ENCODE measurements around the gene SNTB2. TPM values are rescaled to one million over a fixed set of nuclear protein-coding genes. Genes with fewer than 3 reads are reported as not detected.

SNTB2 gene
- total and polyA plus RNA-seq, 7 experiments from 2014 or later = 3.0 to 16.4 (median 11.2) TPM

- ATAC-seq (no peak), DNase-seq (no peak)
- no peaks in the 10 kb centered on the region for H3K36me3 ChIP-seq (ENCODE audit: control insufficient read depth in 2 of 3, insufficient read depth in 3 of 3, low read length in 3 of 3)
- H3K9me3 Mint-ChIP-seq = peaks cover 0 to 2% (median 0%) of the 10 kb centered on the region in 11 donors
- CTCF ChIA-PET = interaction anchor here (0.7 to 1.7 kb wide), 2 partner anchors 12 to 44 kb away, joined by 3 to 5 read pairs; no protein-coding TSS in a partner anchor
- H3K9me3 ChIP-seq (ENCODE audit: control insufficient read depth in 2 of 3, low read length in 3 of 3) = no peaks in the 10 kb centered on the region
- peaks cover 0 to 15% of the 10 kb centered on the region in 2 donors for H3K4me1 ChIP-seq (ENCODE audit: control insufficient read depth in 2 of 2, insufficient read depth in 2 of 2, low read length in 2 of 2)
- POLR2A ChIA-PET = interaction anchor here (0.7 kb wide), 1 partner anchor 231 kb away, joined by 5 read pairs; no protein-coding TSS in a partner anchor
- intact Hi-C loops (cut with micrococcal nuclease) = no loop called here
- H3K27me3 Mint-ChIP-seq = no peaks in the 10 kb centered on the region
- no peak overlapping the region for H3K27ac ChIP-seq (ENCODE audit: low read depth, low read length)
- H3K36me3 Mint-ChIP-seq = peaks cover 0 to 7% (median 4%) of the 10 kb centered on the region in 5 donors
- H3K4me3 ChIP-seq (ENCODE audit: low read length) = no peak overlapping the region
- H3K4me3 Mint-ChIP-seq = no peak overlapping the region
- no peaks in the 10 kb centered on the region for H3K27me3 ChIP-seq (ENCODE audit: control insufficient read depth in 2 of 2, insufficient read depth in 2 of 2, low read length in 2 of 2)
- H3K27ac Mint-ChIP-seq = no peak overlapping the region
- peaks cover 17 to 35% (median 21%) of the 10 kb centered on the region in 7 donors for H3K4me1 Mint-ChIP-seq
Measured at GRCh38 chr16:69194488-69194887, 7.5 kb downstream of the SNTB2 start.

GRCh38 chr16:69195369-69196029 lies 8.5 kb downstream of the SNTB2 start:
- Mint-ChIP-seq H3K4me3 (no peak overlapping the region), H3K36me3 (peaks cover 0 to 8% (median 4%) of the 10 kb centered on the region in 5 donors), H3K27me3 (no peaks in the 10 kb centered on the region), H3K4me1 (peaks cover 8 to 30% (median 17%) of the 10 kb centered on the region in 7 donors), H3K9me3 (peaks cover 0 to 2% (median 0%) of the 10 kb centered on the region in 11 donors), H3K27ac (no peak overlapping the region)
- no peak overlapping the region for H3K27ac ChIP-seq (ENCODE audit: low read depth, low read length)
- ChIA-PET POLR2A (interaction anchor here (0.7 kb wide), 1 partner anchor 230 kb away, joined by 5 read pairs; no protein-coding TSS in a partner anchor), CTCF (interaction anchor here (0.5 to 1.7 kb wide), 2 partner anchors 45 to 48 kb away, joined by 3 to 5 read pairs; no protein-coding TSS in a partner anchor)
- H3K27me3 ChIP-seq (ENCODE audit: control insufficient read depth in 2 of 2, insufficient read depth in 2 of 2, low read length in 2 of 2) = no peaks in the 10 kb centered on the region
- DNase-seq = no peak
- no peaks in the 10 kb centered on the region for H3K36me3 ChIP-seq (ENCODE audit: control insufficient read depth in 2 of 3, insufficient read depth in 3 of 3, low read length in 3 of 3)
- H3K9me3 ChIP-seq (ENCODE audit: control insufficient read depth in 2 of 3, low read length in 3 of 3) = no peaks in the 10 kb centered on the region
- peaks cover 0 to 7% of the 10 kb centered on the region in 2 donors for H3K4me1 ChIP-seq (ENCODE audit: control insufficient read depth in 2 of 2, insufficient read depth in 2 of 2, low read length in 2 of 2)
- intact Hi-C loops (cut with micrococcal nuclease) = no loop called here
- no peak overlapping the region for H3K4me3 ChIP-seq (ENCODE audit: low read length)
- ATAC-seq = no peak

- Histone ChIP-seq H3K27me3 (ENCODE audit: control insufficient read depth in 2 of 2, insufficient read depth in 2 of 2, low read length in 2 of 2) (no peaks in the 10 kb centered on the region), H3K4me3 (ENCODE audit: low read length) (no peak overlapping the region), H3K27ac (ENCODE audit: low read depth, low read length) (no peak overlapping the region), H3K4me1 (ENCODE audit: control insufficient read depth in 2 of 2, insufficient read depth in 2 of 2, low read length in 2 of 2) (no peaks in the 10 kb centered on the region), H3K9me3 (ENCODE audit: control insufficient read depth in 2 of 3, low read length in 3 of 3) (no peaks in the 10 kb centered on the region), H3K36me3 (ENCODE audit: control insufficient read depth in 2 of 3, insufficient read depth in 3 of 3, low read length in 3 of 3) (no peaks in the 10 kb centered on the region)
- Mint-ChIP-seq H3K27ac (no peak overlapping the region), H3K4me1 (peaks cover 3 to 21% (median 6%) of the 10 kb centered on the region in 7 donors), H3K36me3 (peaks cover 0 to 1% (median 0%) of the 10 kb centered on the region in 5 donors), H3K4me3 (no peak overlapping the region), H3K9me3 (peaks cover 0 to 2% (median 0%) of the 10 kb centered on the region in 11 donors), H3K27me3 (no peaks in the 10 kb centered on the region)
- intact Hi-C loops (cut with micrococcal nuclease) = no loop called here
- no peak for DNase-seq
- ATAC-seq = no peak
- CTCF ChIA-PET = no interaction called here
- POLR2A ChIA-PET = no interaction called here
Measured at GRCh38 chr16:69197573-69197972, 10.6 kb downstream of the SNTB2 start.

GRCh38 chr16:69199382-69199781 lies 12.4 kb downstream of the SNTB2 start:
- intact Hi-C loops (cut with micrococcal nuclease) = no loop called here
- Histone ChIP-seq H3K27ac (ENCODE audit: low read depth, low read length) (no peak overlapping the region), H3K27me3 (ENCODE audit: control insufficient read depth in 2 of 2, insufficient read depth in 2 of 2, low read length in 2 of 2) (no peaks in the 10 kb centered on the region), H3K9me3 (ENCODE audit: control insufficient read depth in 2 of 3, low read length in 3 of 3) (no peaks in the 10 kb centered on the region), H3K4me3 (ENCODE audit: low read length) (no peak overlapping the region), H3K4me1 (ENCODE audit: control insufficient read depth in 2 of 2, insufficient read depth in 2 of 2, low read length in 2 of 2) (no peaks in the 10 kb centered on the region), H3K36me3 (ENCODE audit: control insufficient read depth in 2 of 3, insufficient read depth in 3 of 3, low read length in 3 of 3) (no peaks in the 10 kb centered on the region)
- Mint-ChIP-seq H3K4me3 (no peak overlapping the region), H3K27me3 (no peaks in the 10 kb centered on the region), H3K27ac (no peak overlapping the region), H3K4me1 (peaks cover 0 to 16% (median 7%) of the 10 kb centered on the region in 7 donors), H3K9me3 (peaks cover 0 to 2% (median 0%) of the 10 kb centered on the region in 11 donors), H3K36me3 (peaks cover 0 to 1% (median 0%) of the 10 kb centered on the region in 5 donors)
- ATAC-seq (no peak), DNase-seq (no peak)
- ChIA-PET POLR2A (no interaction called here), CTCF (interaction anchor here (0.6 to 1.1 kb wide), 2 partner anchors 49 to 67 kb away, joined by 3 read pairs; partner anchors contain the start of genes CHTF8 and UTP4)

- Mint-ChIP-seq H3K4me1 (peaks cover 0 to 20% (median 9%) of the 10 kb centered on the region in 7 donors), H3K27me3 (no peaks in the 10 kb centered on the region), H3K36me3 (peaks cover 0 to 3% (median 0%) of the 10 kb centered on the region in 5 donors), H3K9me3 (peaks cover 0 to 2% (median 0%) of the 10 kb centered on the region in 11 donors), H3K4me3 (no peak overlapping the region), H3K27ac (peak overlapping the region in 2 of 9 donors; percentile 14 to 19)
- no peaks in the 10 kb centered on the region for H3K4me1 ChIP-seq (ENCODE audit: control insufficient read depth in 2 of 2, insufficient read depth in 2 of 2, low read length in 2 of 2)
- H3K4me3 ChIP-seq (ENCODE audit: low read length) = no peak overlapping the region
- ChIA-PET POLR2A (interaction anchor here (0.7 kb wide), 1 partner anchor 293 kb away, joined by 3 read pairs; no protein-coding TSS in a partner anchor), CTCF (no interaction called here)
- H3K27me3 ChIP-seq (ENCODE audit: control insufficient read depth in 2 of 2, insufficient read depth in 2 of 2, low read length in 2 of 2) = no peaks in the 10 kb centered on the region
- no peaks in the 10 kb centered on the region for H3K9me3 ChIP-seq (ENCODE audit: control insufficient read depth in 2 of 3, low read length in 3 of 3)
- ATAC-seq = no peak
- no peak overlapping the region for H3K27ac ChIP-seq (ENCODE audit: low read depth, low read length)
- intact Hi-C loops (cut with micrococcal nuclease) = no loop called here
- no peaks in the 10 kb centered on the region for H3K36me3 ChIP-seq (ENCODE audit: control insufficient read depth in 2 of 3, insufficient read depth in 3 of 3, low read length in 3 of 3)
- DNase-seq = no peak
Measured at GRCh38 chr16:69201291-69201690, 14.3 kb downstream of the SNTB2 start.

GRCh38 chr16:69201787-69202186 lies 14.8 kb downstream of the SNTB2 start:
- H3K4me3 ChIP-seq (ENCODE audit: low read length) = no peak overlapping the region
- DNase-seq (no peak), ATAC-seq (no peak)
- Mint-ChIP-seq H3K4me3 (no peak overlapping the region), H3K27ac (peak overlapping the region in 3 of 9 donors; percentile 29 to 58 (median 53)), H3K9me3 (peaks cover 0 to 2% (median 0%) of the 10 kb centered on the region in 11 donors), H3K27me3 (no peaks in the 10 kb centered on the region), H3K36me3 (peaks cover 0 to 3% (median 0%) of the 10 kb centered on the region in 5 donors), H3K4me1 (peaks cover 0 to 17% (median 9%) of the 10 kb centered on the region in 7 donors)
- H3K27me3 ChIP-seq (ENCODE audit: control insufficient read depth in 2 of 2, insufficient read depth in 2 of 2, low read length in 2 of 2) = no peaks in the 10 kb centered on the region
- H3K36me3 ChIP-seq (ENCODE audit: control insufficient read depth in 2 of 3, insufficient read depth in 3 of 3, low read length in 3 of 3) = no peaks in the 10 kb centered on the region
- no peaks in the 10 kb centered on the region for H3K4me1 ChIP-seq (ENCODE audit: control insufficient read depth in 2 of 2, insufficient read depth in 2 of 2, low read length in 2 of 2)
- intact Hi-C loops (cut with micrococcal nuclease) = no loop called here
- H3K9me3 ChIP-seq (ENCODE audit: control insufficient read depth in 2 of 3, low read length in 3 of 3) = no peaks in the 10 kb centered on the region
- H3K27ac ChIP-seq (ENCODE audit: low read depth, low read length) = no peak overlapping the region
- ChIA-PET POLR2A (interaction anchor here (0.7 kb wide), 1 partner anchor 293 kb away, joined by 3 read pairs; no protein-coding TSS in a partner anchor), CTCF (no interaction called here)

Measured in naive thymus-derived CD4-positive, alpha-beta T cell (primary cell).